Measurements from ENCODE around the gene TUBB1.

Gene TUBB1

GRCh38 chr20:59044796-59045195, 25.6 kb downstream of the TUBB1 start:
- DNase-seq = no peak

GRCh38 chr20:59046862-59047261, 27.6 kb downstream of the TUBB1 start:
- DNase-seq = no peak

DNA sequence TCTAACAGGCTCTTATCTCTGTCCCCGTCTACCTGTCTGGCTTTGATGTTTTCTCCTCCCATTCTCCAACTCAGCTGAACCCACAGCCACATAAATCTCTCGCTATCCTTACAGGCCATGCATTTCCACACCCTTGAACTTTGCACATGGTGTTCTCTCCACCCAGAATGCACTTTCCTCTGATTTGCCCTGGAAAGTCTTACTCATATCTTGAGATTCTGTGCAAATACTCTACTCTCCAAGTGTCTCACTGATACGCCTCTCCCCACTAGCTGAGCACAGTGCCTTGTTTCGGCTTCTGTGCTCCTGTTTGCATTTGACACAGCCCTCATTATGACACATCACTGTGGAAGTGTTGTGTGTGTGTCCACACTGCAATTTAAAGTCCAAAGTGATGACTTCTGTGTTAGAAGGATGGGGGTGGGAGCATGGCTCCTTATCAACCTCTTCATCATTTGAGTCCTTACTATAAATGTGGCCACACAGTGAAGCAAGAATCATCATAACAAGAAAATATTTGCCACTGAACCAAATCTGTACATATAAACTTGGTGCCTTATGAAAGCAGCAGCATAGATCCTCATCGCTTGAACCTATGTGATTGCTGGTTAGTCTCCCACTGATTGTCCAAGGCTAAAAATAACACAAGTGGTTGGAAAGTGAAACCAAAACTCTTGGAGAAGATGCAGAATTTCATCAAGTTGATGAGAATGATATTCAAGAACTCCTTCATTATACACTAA, 28.9 kb downstream of the TUBB1 start:
- DNase-seq = no peak

DNA sequence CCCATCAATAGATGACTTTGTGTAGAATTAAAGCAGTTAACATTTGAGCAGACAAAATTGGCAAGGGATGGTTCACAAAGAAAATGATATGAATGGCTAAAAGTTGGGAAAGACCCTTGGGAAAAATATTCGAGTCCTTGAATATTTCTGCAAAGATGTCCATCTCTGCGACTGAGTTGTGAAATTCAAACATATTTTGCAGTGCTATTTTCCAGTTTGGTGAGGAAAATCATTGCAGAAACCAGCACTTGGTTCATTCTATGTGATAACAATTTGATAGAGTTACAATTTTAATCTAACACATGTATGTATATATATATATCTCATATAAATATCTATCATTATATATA, 29.4 kb downstream of the TUBB1 start:
- DNase-seq = no peak

- DNase-seq = no peak
These were observed 31.2 kb downstream of the TUBB1 start for GRCh38 chr20:59050437-59050836.

DNA sequence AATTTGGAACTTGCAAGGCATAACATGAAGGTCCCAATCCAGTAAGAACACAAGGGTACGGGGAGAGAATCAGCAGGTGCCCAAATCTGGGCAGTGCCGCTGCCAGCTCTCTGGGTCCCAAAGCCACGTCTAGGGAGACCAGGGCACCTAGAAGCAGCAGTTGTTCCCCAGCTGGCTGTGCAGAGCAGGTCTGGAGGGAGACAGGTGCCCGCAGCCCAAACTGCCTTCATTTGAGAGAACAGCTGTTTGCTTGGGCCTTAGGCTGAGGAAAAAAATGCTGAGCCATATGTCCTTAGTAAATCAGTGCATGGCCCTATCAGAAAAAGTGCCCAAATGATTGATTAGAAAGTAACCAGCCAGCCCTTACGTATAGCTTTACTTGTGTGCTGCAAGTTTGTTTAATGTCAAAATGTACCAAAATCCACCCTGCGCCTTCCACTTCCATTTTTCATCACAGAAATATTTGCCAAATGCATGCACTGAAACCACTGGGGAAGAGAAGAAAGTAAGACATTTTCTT, 32.5 kb downstream of the TUBB1 start:
- no peak for DNase-seq

- DNase-seq = peak; percentile 33
These were observed 36.1 kb downstream of the TUBB1 start for GRCh38 chr20:59055302-59055701.

DNA sequence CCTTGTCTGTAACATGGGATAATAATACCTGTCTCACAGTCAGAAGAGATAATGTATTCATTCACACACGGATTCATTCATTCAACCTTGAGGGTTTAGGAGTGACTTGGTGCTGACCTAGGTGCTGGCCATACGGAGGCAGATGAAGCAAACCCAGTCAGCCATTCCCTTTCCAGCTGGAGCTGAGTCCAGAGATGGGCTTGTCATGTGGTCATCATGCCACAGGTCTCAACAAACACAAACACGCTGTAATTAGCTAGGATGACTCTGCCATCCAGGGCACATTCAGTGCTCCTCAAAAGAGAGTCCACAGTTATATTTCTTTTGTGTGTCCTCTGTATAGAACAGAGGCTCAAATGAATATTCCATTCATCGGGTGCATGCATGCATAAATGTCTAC, 42.9 kb downstream of the TUBB1 start:
- DNase-seq = no peak

DNA sequence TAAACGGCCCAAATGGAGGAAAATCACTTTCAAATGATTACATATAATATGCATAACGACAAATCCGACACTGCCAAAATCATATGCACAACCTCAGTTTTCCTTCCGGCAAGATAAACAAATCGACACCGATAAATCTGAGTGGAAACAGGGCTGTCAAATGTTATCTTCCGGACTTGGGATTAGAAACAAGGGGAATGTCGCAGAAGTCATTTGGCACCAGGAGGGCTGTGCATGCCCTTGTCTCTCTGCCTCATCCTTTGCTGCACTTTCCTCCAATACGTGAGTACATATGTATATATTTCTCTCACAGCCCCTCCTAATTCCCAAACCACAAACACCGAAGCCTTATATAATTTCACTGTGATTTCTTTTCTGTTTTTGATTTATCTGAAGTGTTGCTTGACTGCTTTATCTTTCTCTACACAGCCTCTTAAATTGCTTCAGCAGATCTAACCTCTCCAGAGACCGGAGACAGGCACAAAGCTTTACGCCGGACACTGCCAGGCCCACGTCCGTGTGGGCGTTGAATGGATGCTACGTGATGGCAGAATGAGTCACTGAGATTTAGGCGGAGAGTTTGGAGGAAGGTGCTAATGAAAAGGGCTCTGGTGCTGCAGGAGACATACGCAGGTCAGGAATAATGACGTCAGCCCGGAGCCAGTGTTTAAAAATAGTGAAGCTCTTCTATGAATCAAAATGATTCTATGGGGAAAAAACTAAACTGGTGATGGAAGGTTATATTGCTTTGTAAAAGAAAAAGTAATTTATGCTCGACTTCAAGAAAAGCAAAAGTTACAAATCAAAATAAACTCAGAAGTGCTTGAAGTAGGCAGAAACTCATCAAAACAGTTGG, 44.4 kb downstream of the TUBB1 start:
- DNase-seq = no peak

GRCh38 chr20:59064214-59064722, 45.0 kb downstream of the TUBB1 start:
- no peak for DNase-seq

GRCh38 chr20:59068534-59068933, 49.3 kb downstream of the TUBB1 start:
- DNase-seq = no peak

DNA sequence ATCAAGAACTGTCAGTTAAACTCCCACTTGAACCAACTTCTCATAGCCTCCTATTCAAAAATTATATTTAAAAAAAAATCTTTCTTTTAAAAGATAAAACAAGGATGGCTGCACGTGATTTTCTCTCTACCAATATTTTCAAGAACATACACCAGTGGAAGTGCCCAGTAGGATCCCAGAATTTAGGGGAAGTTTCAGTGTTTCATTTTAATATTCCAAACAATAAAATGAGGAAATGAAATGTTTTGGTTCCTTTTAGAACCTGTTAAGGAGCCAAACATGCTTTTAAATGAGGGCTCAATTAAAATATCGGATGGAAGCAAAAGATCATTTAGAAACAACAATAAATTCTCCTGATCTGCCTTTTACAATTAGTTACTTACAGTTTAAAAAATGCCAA, 49.8 kb downstream of the TUBB1 start:
- no peak for DNase-seq

DNA sequence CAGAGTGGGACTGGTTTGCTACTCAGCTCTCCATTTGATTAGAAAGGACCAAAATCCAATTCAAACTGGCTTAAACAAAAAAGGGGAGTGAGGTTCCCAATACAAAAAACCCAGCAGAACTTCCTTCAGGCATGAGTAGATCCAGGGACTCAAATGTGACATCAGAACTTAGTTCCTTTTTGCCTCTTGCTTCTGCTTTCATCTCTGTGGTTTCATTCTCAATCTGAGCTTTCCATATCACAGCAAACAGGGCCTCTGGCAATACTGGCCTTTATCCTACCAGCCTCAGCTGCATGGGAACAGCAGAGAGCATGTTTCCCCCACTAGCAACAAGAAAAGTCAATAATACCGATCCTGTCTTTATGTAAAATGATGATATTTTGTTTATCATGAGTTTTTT, 52.0 kb downstream of the TUBB1 start:
- no peak for DNase-seq

- no peak for DNase-seq
These were observed 54.4 kb downstream of the TUBB1 start for GRCh38 chr20:59073582-59073981.

- no peak for DNase-seq
These were observed 55.2 kb downstream of the TUBB1 start for GRCh38 chr20:59074456-59074855.

DNA sequence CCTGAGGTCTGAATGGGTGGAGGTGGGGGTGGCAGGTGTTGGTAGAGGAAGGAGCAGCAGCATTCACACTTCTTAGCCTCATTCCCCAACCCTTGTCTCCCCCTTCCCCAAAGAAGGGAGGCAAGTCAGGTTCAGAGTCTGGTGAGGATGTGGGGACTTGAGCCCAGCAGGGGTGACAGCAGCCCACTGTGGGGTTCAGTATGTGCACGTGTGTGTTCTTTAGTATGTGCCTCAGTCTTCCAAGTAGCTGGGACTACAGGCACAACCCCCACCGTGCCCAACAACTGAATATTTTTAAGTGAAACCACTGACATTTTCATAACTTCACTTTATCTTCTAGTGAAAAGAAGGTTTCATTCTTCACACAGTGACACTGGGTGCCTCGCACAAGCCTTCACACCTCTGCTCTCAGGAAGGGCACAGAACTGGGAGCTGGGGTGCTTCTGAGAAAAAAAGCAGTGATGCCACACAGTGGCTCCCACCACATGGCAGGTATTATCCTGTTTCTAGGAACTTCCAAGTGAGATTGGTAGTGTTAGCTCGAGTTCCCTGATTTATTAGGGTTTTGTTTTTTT, 56.8 kb downstream of the TUBB1 start:
- DNase-seq = no peak

Measured in NCI-H526 treated with DMSO at 0.1 percent for 48 hours (cell line).